Central memory CD4-positive, alpha-beta T cell (primary cell): ENCODE data around the gene NCDN.
"Not testable (repeated sequence)": the region's sequence is repeated elsewhere in the genome, so short reads cannot be mapped to it uniquely, and the experiment has no call there.

Experiments used
- DNase-seq: peaks from one replicate; pipeline ENCODE4 v3.0.0; 2022

Gene NCDN

GRCh38 chr1:35572296-35572695 is 14.7 kb downstream of the NCDN start:
- no peak for DNase-seq

DNA sequence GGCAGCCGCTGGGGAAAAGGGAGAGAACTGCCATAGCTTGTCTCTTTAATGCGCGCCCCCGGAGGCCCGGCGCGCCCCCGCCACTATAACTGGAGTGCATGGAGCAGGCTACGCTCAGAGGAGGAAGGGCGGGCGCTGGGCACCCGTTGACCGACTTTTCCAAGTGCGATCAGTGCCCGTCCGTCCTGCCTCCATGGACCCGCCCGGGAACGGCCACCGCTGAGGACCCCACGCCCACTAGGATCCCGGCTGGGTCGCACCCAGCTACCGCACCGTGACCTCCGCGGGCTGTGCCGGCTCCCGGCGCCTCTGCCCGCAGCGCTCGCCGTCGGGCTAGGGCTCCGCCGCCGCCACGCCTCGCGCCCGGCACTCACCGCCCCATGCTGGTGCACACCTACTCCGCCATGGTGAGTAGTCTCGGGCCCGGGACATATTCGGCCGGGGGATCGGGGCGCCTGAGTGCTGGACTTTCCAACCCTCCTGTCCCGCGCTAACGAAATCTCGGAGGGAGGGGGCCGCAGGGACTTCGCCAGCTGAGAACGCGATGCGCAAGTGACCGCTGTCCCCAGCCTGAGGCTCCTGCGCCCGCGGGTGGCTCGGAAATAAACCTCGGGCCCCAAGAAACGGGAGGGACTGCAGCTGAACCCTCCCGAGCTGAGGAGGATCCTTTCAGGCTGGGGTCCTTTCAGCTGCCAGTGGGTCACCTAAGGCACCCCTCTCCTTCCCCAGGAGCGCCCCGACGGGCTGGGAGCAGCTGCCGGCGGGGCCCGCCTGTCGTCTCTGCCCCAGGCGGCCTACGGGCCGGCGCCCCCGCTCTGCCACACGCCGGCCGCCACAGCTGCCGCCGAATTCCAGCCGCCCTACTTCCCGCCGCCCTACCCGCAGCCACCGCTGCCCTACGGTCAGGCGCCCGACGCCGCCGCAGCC is 15.9 kb downstream of the NCDN start, which contains the start of gene TFAP2E:
Gene TFAP2E, plus strand, starts transcription at position 117 of the 927 bp plus-strand sequence. Its CDS starts 264 bp downstream, at position 381.
- DNase-seq = no peak

GRCh38 chr1:35574125-35574654 is 16.6 kb downstream of the NCDN start:
- DNase-seq = no peak

- no peak for DNase-seq
Observed at GRCh38 chr1:35574655-35575415, 17.2 kb downstream of the NCDN start.

DNA sequence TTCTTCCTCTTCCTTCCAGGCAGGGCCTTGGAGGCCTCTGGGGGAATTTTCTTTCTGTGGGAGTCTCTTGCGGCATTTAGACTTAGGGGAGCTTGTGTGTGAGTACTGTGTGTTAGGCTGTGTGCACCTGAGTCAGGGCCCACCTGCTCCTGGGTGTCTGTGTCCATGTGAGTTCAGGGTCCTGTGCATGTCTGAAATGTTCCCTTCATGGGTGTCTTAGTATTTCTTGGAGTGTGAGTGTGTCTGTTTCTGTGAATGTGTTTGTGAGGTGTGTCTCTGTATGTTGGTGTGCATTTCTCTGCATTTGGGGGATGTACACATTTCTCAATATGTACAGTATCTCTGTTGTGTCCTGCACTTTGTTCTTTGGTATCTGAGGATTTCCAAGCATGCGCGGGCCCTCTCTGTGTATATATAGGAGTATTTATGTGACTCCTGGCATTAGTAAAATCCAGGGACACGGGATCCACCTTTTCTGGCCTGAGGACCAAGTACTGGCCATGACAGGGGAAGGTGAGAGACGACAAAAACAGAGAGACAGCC is 17.9 kb downstream of the NCDN start:
- DNase-seq = no peak

- DNase-seq = no peak
Observed at GRCh38 chr1:35576061-35576765, 18.6 kb downstream of the NCDN start.

- not testable (repeated sequence) for DNase-seq
Observed at GRCh38 chr1:35576766-35577070, 19.1 kb downstream of the NCDN start.

DNA sequence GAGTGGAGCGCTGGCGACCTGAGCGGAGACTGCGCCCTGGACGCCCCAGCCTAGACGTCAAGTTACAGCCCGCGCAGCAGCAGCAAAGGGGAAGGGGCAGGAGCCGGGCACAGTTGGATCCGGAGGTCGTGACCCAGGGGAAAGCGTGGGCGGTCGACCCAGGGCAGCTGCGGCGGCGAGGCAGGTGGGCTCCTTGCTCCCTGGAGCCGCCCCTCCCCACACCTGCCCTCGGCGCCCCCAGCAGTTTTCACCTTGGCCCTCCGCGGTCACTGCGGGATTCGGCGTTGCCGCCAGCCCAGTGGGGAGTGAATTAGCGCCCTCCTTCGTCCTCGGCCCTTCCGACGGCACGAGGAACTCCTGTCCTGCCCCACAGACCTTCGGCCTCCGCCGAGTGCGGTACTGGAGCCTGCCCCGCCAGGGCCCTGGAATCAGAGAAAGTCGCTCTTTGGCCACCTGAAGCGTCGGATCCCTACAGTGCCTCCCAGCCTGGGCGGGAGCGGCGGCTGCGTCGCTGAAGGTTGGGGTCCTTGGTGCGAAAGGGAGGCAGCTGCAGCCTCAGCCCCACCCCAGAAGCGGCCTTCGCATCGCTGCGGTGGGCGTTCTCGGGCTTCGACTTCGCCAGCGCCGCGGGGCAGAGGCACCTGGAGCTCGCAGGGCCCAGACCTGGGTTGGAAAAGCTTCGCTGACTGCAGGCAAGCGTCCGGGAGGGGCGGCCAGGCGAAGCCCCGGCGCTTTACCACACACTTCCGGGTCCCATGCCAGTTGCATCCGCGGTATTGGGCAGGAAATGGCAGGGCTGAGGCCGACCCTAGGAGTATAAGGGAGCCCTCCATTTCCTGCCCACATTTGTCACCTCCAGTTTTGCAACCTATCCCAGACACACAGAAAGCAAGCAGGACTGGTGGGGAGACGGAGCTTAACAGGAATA is 19.7 kb downstream of the NCDN start:
- peak; percentile 67 for DNase-seq

DNA sequence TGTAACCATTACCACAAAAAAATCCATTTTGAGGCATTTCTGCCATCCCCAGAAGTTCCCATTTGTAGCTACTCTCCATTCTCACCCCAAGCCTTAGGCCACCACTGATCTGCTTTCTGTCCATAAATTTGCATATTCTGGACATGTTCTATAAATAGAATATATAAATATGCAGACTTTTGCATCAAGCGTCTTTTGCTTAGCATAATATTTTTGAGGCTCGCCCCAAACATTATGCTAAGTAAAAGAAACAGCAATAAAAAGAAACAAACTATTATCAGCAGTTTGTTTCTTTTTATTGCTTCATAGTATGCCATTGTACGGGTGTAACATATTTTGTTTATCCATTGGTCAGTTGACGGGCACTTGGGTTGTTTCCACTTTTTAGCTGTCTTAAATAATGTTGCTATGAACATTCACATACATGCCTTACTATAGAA is 23.4 kb downstream of the NCDN start:
- no peak for DNase-seq

DNA sequence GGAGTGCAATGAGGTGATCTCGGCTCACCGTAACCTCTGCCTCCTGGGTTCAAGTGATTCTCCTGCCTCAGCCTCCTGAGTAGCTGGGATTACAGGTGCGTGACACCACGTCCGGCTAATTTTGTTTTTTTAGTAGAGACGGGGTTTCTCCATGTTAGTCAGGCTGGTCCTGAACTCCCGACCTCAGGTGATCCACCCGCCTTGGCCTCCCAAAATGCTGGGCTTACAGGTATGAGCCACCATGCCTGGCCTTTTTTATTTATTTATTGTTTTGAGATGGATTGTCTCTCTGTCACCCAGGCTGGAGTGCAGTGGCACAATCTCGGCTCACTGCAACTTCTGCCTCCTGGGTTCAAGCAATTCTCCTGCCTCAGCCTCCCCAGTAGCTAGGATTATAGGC is 24.0 kb downstream of the NCDN start:
- DNase-seq = not testable (repeated sequence)

DNA sequence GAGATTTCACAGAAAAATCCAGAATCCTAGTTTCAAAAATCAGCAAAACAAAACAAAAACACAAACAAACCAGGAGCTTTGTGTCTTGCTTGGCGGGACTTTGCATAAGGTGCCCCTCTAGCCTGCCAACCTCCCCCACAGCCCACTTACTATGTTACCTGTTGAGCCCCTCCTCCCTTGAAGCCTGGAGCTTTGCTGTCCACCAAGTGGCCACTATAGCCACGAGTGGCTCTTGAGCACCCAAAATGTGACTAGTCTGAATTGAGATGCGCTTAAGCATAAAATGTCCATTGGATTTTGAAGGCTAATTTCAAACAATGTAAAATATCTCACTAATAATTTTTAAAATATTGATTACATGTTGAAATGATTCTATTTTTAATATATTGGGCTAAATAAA is 27.7 kb downstream of the NCDN start:
- no peak for DNase-seq

DNA sequence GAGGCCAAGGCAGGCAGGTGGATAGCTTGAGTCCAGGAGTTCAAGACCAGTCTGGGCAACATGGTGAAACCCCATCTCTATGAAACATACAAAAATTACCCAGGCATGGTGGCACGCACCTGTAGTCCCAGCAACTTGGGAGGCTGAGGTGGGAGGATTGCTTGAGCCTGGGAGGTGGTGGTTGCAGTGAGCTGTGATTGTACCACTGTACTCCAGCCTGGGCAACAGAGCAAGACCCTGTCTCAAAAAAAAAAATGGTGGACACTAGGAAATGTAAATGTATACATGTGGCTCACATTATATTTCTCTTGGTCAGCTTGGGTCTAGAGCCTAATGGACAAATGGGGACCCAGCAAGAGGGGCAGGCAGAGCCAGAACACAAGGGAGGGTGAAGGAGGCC is 28.2 kb downstream of the NCDN start:
- not testable (repeated sequence) for DNase-seq

DNA sequence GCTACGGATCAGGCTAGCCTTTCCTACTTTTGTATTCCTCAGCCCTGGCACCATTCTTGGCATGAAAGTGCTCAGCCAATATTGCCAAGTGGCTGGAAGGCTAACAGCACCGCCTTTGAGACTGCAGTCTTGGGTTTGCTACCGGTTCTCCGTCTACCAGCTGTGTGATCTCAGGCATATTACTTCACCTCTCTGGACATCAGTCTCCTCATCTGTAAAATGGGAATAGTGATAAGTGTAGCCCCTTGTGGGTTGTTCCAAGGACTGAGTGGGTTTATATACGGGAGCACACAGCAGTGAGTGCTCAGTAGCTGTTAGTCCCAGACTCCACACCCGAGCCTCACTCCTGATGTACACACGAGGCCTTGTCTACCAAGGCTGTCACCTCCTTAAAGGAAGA is 29.2 kb downstream of the NCDN start:
- no peak for DNase-seq

DNA sequence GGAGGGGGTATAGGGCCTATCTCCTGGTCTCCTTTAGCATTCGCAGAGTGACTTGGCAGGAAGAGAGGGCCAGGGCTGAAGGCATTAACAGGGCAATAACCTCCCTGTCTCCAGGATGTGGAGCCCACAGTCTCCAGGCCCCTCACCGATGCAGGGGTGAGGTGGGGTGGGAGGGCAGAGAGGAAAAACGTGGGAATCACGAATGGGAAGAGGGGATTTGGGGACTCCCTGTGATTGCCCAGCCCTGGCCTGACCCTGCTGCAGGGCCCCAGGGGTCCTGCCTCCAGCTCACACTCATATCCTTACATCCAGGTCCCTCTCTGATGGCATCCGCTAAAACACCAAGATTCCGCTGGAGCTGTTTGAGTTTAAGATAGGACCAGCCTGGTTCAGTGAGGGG is 30.1 kb downstream of the NCDN start:
- DNase-seq = no peak

DNA sequence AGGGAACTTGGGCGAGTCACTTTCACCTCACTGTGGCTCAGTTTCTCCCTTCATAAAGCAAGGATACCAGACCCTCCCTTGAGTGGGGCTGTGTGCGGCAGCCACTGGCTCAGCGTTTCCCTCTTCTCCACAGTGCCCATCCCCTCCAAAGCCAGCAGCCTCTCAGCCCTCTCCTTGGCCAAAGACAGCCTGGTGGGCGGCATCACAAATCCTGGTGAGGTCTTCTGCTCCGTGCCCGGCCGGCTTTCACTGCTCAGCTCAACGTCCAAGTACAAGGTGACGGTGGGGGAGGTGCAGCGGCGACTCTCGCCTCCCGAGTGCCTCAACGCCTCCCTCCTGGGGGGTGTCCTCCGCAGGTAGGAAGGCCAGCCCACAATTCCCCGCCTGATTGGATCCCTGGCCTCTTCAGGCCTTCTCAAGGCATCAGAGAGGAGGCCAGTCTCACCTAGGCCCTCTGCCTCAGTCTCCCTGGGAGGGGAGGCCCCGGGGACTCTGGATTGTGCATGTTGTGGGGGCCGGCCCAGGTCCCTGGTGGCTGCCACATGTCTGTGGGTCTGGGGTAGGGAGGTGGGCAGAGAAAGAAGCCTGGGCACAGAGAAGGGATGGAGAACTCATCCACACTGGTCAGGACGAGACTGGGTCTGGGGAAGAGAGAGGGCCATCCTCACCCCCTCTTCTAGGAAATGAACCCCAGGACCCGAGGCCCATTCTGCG is 30.8 kb downstream of the NCDN start:
- DNase-seq = no peak

DNA sequence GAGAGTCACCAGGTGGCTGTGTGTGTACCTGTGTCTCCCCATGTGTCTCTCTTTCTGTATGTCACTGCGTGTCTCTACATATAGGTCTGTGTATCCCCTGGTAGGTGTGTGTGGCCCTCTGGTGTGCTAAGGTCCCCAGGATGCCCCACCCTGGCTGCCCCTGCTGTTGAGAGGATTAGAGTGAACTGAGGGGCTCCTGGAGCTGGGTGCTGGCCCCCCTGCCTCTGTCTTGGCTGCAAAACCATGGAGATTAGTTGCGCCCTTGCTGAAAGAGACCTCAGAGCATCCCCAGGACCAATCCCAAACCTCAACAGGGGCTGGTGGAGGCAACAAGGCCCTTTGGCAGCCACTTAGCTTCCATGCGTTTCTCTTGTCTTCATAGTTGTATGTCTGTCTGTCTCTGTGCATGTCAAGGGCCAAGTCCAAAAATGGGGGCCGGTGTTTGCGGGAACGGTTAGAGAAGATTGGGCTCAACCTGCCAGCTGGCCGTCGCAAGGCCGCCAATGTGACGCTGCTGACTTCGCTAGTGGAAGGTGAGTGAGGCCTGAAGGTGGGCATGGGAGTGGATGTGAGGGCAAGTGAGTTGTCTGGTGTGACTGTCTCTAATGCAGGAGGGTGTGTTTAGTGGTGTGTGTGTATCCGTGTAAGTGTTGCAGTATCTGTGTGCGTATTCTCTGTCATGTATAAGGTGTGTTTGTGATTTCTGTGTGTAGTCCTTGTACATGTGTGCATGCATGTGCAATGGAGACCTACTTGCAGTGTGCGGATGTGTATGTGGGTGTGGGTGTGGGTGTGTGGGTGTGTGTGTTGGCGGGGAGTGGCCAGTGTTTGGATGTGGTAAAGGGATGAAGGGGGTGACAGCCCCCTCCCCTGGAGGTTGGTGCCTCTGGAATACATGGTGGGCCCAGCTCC is 32.2 kb downstream of the NCDN start:
- DNase-seq = no peak

GRCh38 chr1:35590476-35591040 is 33.0 kb downstream of the NCDN start:
- no peak for DNase-seq

GRCh38 chr1:35591211-35591610 is 33.6 kb downstream of the NCDN start:
- DNase-seq = no peak

- DNase-seq = no peak
Observed at GRCh38 chr1:35592991-35593769, 35.6 kb downstream of the NCDN start.
